ENCODE data around the gene GRK3. TPM values are rescaled to one million over a fixed set of nuclear protein-coding genes. Genes with fewer than 3 reads are reported as not detected.

Gene GRK3
- total RNA-seq, 1 experiment from 2014 or later: 14.6 TPM

GRCh38 chr22:25680051-25680450 lies 115.6 kb downstream of the GRK3 start:
- ChIA-PET POLR2A (no interaction called here), RAD21 (ENCODE audit: low non-redundant PET in 1 of 2, low total read pairs in 2 of 2, uncharacterized antibody in 2 of 2, unreplicated experiment in 2 of 2) (no interaction called here), CTCF (interaction anchor here (0.7 kb wide), 1 partner anchor 12 kb away, joined by 3 read pairs; no protein-coding TSS in a partner anchor)
- TF ChIP-seq YY1 (IDR thresholded peaks at IDR 0.05; ENCODE audit: extremely low read depth, insufficient replicate concordance, low read depth, low read length) (no peak), RAD21 (IDR thresholded peaks at IDR 0.05; ENCODE audit: low read depth) (no peak), FOSL1 (IDR thresholded peaks at IDR 0.05; ENCODE audit: low read depth) (no peak), EGR1 (IDR thresholded peaks at IDR 0.05; ENCODE audit: low read depth) (no peak), POLR2A (IDR thresholded peaks at IDR 0.05; ENCODE audit: borderline replicate concordance, extremely low read depth, insufficient read depth, insufficient read length) (no peak), EZH2phosphoT487 (IDR thresholded peaks at IDR 0.05; ENCODE audit: borderline replicate concordance) (no peak), ZNF274 (IDR thresholded peaks at IDR 0.05; ENCODE audit: low read depth, low read length) (no peak), ZFX (IDR thresholded peaks at IDR 0.05) (no peak), SRF (IDR thresholded peaks at IDR 0.05; ENCODE audit: low read depth) (no peak), CBX3 (IDR thresholded peaks at IDR 0.05; ENCODE audit: low read depth) (no peak), TCF7L2 (IDR thresholded peaks at IDR 0.05; ENCODE audit: borderline replicate concordance, extremely low read depth, insufficient read depth, insufficient read length) (no peak), JUND (IDR thresholded peaks at IDR 0.05) (no peak), SP1 (IDR thresholded peaks at IDR 0.05; ENCODE audit: low read depth) (no peak)
- TF ChIP-seq, protein P1, sequence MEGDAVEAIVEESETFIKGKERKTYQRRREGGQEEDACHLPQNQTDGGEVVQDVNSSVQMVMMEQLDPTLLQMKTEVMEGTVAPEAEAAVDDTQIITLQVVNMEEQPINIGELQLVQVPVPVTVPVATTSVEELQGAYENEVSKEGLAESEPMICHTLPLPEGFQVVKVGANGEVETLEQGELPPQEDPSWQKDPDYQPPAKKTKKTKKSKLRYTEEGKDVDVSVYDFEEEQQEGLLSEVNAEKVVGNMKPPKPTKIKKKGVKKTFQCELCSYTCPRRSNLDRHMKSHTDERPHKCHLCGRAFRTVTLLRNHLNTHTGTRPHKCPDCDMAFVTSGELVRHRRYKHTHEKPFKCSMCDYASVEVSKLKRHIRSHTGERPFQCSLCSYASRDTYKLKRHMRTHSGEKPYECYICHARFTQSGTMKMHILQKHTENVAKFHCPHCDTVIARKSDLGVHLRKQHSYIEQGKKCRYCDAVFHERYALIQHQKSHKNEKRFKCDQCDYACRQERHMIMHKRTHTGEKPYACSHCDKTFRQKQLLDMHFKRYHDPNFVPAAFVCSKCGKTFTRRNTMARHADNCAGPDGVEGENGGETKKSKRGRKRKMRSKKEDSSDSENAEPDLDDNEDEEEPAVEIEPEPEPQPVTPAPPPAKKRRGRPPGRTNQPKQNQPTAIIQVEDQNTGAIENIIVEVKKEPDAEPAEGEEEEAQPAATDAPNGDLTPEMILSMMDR (IDR thresholded peaks at IDR 0.05 in 2 of 3, conservative IDR thresholded peaks at IDR 0.05 in 1 of 3; ENCODE audit: borderline replicate concordance in 1 of 3, insufficient read depth in 1 of 3, low read depth in 2 of 3, low read length in 2 of 3): no peak
- TF ChIP-seq, protein P2, sequence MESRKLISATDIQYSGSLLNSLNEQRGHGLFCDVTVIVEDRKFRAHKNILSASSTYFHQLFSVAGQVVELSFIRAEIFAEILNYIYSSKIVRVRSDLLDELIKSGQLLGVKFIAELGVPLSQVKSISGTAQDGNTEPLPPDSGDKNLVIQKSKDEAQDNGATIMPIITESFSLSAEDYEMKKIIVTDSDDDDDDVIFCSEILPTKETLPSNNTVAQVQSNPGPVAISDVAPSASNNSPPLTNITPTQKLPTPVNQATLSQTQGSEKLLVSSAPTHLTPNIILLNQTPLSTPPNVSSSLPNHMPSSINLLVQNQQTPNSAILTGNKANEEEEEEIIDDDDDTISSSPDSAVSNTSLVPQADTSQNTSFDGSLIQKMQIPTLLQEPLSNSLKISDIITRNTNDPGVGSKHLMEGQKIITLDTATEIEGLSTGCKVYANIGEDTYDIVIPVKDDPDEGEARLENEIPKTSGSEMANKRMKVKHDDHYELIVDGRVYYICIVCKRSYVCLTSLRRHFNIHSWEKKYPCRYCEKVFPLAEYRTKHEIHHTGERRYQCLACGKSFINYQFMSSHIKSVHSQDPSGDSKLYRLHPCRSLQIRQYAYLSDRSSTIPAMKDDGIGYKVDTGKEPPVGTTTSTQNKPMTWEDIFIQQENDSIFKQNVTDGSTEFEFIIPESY (IDR thresholded peaks at IDR 0.05; ENCODE audit: extremely low read depth, insufficient replicate concordance, low read length): no peak
- TF ChIP-seq, protein P3, sequence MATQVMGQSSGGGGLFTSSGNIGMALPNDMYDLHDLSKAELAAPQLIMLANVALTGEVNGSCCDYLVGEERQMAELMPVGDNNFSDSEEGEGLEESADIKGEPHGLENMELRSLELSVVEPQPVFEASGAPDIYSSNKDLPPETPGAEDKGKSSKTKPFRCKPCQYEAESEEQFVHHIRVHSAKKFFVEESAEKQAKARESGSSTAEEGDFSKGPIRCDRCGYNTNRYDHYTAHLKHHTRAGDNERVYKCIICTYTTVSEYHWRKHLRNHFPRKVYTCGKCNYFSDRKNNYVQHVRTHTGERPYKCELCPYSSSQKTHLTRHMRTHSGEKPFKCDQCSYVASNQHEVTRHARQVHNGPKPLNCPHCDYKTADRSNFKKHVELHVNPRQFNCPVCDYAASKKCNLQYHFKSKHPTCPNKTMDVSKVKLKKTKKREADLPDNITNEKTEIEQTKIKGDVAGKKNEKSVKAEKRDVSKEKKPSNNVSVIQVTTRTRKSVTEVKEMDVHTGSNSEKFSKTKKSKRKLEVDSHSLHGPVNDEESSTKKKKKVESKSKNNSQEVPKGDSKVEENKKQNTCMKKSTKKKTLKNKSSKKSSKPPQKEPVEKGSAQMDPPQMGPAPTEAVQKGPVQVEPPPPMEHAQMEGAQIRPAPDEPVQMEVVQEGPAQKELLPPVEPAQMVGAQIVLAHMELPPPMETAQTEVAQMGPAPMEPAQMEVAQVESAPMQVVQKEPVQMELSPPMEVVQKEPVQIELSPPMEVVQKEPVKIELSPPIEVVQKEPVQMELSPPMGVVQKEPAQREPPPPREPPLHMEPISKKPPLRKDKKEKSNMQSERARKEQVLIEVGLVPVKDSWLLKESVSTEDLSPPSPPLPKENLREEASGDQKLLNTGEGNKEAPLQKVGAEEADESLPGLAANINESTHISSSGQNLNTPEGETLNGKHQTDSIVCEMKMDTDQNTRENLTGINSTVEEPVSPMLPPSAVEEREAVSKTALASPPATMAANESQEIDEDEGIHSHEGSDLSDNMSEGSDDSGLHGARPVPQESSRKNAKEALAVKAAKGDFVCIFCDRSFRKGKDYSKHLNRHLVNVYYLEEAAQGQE (IDR thresholded peaks at IDR 0.05; ENCODE audit: low read depth): no peak
- TF ChIP-seq, protein P4, sequence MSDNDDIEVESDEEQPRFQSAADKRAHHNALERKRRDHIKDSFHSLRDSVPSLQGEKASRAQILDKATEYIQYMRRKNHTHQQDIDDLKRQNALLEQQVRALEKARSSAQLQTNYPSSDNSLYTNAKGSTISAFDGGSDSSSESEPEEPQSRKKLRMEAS (IDR thresholded peaks at IDR 0.05): no peak
- Histone ChIP-seq H3K4me3 (replicated peaks in 1 of 2; ENCODE audit: low read depth in 1 of 2, low read length in 2 of 2) (no peak overlapping the region), H2AFZ (ENCODE audit: low read depth, low read length, poor library complexity, severe bottlenecking) (no peak overlapping the region), H4K20me1 (ENCODE audit: insufficient read depth) (no peaks in the 10 kb centered on the region), H3K4me2 (ENCODE audit: low read length) (no peak overlapping the region), H3K4me1 (ENCODE audit: control insufficient read depth in 1 of 2, insufficient read depth in 2 of 2, low read length in 2 of 2) (no peaks in the 10 kb centered on the region), H3K36me3 (ENCODE audit: control insufficient read depth in 1 of 2, insufficient read depth in 2 of 2, low read length in 2 of 2) (no peaks in the 10 kb centered on the region), H3K27me3 (ENCODE audit: insufficient read depth, low read length) (no peaks in the 10 kb centered on the region), H3K79me2 (ENCODE audit: insufficient read depth, low read length) (no peaks in the 10 kb centered on the region), H3K9ac (ENCODE audit: low read length) (no peak overlapping the region), H3K9me3 (ENCODE audit: control insufficient read depth in 1 of 2, insufficient read depth in 1 of 2, low read depth in 1 of 2, low read length in 2 of 2) (no peaks in the 10 kb centered on the region), H3K9me2 (ENCODE audit: insufficient read depth) (no peaks in the 10 kb centered on the region), H3K27ac (ENCODE audit: low read depth, low read length) (no peak overlapping the region)
- ATAC-seq: no peak
- no peak for DNase-seq (ENCODE audit: low read depth, low spot score)
- no TSS peak for BruUV-seq (replicated peaks)
- intact Hi-C loops (cut with micrococcal nuclease): no loop called here
